Natural killer cell (primary cell): ENCODE measurements around the gene CDKAL1. TPM values are rescaled to one million over a fixed set of nuclear protein-coding genes. Genes with fewer than 3 reads are reported as not detected.

Experiments
- ATAC-seq, 3 donors: fragments of 150-1000 bp in 2 of 3; fragments of 200-7000 bp in 1 of 3; cut with Tn5 transposase; 1 replicate in 1 of 3; 2 replicates in 2 of 3; pipeline ENCODE4 v1.10.0; 2021; ENCODE audit warnings: mild to moderate bottlenecking in 2 of 3, moderate library complexity in 2 of 3
- DNase-seq, 2 donors: peaks; one replicate each; pipeline versions ENCODE4 v3.0.0 to v3.0.0-alpha.2; 2013 to 2021; ENCODE audit warnings: mixed read lengths in 1 of 2
- H3K27ac ChIP-seq: one replicate; pipeline ENCODE4 v1.5.1; 2013; ENCODE audit warnings: mild to moderate bottlenecking, low read length
- H3K27me3 ChIP-seq: one replicate; pipeline ENCODE4 v1.6.1; 2013; ENCODE audit warnings: low read length; ENCODE audit not compliant: control insufficient read depth, insufficient read depth
- H3K36me3 ChIP-seq: one replicate; pipeline ENCODE4 v1.6.1; 2013; ENCODE audit warnings: low read length; ENCODE audit not compliant: control insufficient read depth, insufficient read depth
- H3K4me1 ChIP-seq: one replicate; pipeline ENCODE4 v1.6.1; 2013; ENCODE audit warnings: low read length; ENCODE audit not compliant: control insufficient read depth, insufficient read depth
- H3K4me3 ChIP-seq: one replicate; pipeline ENCODE4 v1.5.1; 2013; ENCODE audit warnings: low read length
- H3K9me3 ChIP-seq: one replicate; pipeline ENCODE4 v1.6.1; 2013; ENCODE audit warnings: low read length; ENCODE audit not compliant: control insufficient read depth, insufficient read depth
- H3K27ac Mint-ChIP-seq, 2 donors: one replicate each; pipeline ENCODE4 v1.8.0; 2022; ENCODE audit warnings: mild to moderate bottlenecking in 2 of 2, mixed read lengths in 2 of 2, moderate library complexity in 1 of 2
- H3K27me3 Mint-ChIP-seq, 2 donors: one replicate each; pipeline ENCODE4 v1.8.0; 2022; ENCODE audit warnings: low read depth in 2 of 2, mixed read lengths in 2 of 2
- H3K36me3 Mint-ChIP-seq: one replicate; pipeline ENCODE4 v1.8.0; 2022; ENCODE audit warnings: mixed read lengths
- H3K4me1 Mint-ChIP-seq, 2 donors: one replicate each; pipeline ENCODE4 v1.8.0; 2022; ENCODE audit warnings: mixed read lengths in 2 of 2
- H3K4me3 Mint-ChIP-seq: one replicate; pipeline ENCODE4 v1.8.0; 2022; ENCODE audit warnings: mild to moderate bottlenecking, moderate library complexity, mixed read lengths
- H3K9me3 Mint-ChIP-seq, 2 donors: one replicate each; pipeline ENCODE4 v1.8.0; 2022; ENCODE audit warnings: mixed read lengths in 2 of 2
- CTCF ChIP-seq: fragments of 200-600 bp; IDR thresholded peaks from one replicate; pipeline ENCODE4 v1.8.0; 2022; ENCODE audit warnings: antibody characterized with exemption
- WGBS: methylation state at CpG from one replicate; pipeline ENCODE4 v1.1.7; 2013; ENCODE audit warnings: missing lambda C conversion rate; ENCODE audit not compliant: insufficient coverage; 5-methylcytosine and 5-hydroxymethylcytosine counted together
- intact Hi-C: fragments of 100-400 bp; cut with micrococcal nuclease; formaldehyde crosslinking; loops from one replicate; pipeline ENCODE4 v1.14.2; 2022
- total RNA-seq, 4 donors: library from RNA; stranded (reverse); fragments of 120-200 nt in 1 of 4; gene quantifications; one replicate each; pipeline versions ENCODE4 v1.2.3 to v1.2.4, GENCODE V29; 2013 to 2022

The CDKAL1 gene
- total RNA-seq, 3 donors from 2014 or later (not counting 1 experiment from before 2014, with no cell fraction given) = 26.0 to 32.8 (median 28.9) TPM

GRCh38 chr6:20778912-20779311 lies 244.7 kb downstream of the CDKAL1 start:
- intact Hi-C loops = no loop called here
- WGBS = 94% methylated on average over 4 of the region's 6 CpGs
- peaks cover 6% of the 10 kb centered on the region for H3K36me3 ChIP-seq
- no peaks in the 10 kb centered on the region for H3K27me3 ChIP-seq
- DNase-seq (no peak), ATAC-seq (no peak)
- H3K27ac ChIP-seq = no peak overlapping the region
- no peak overlapping the region for H3K4me3 Mint-ChIP-seq
- TF ChIP-seq CTCF = no peak
- no peaks in the 10 kb centered on the region for H3K4me1 ChIP-seq
- H3K9me3 ChIP-seq = no peaks in the 10 kb centered on the region
- H3K36me3 Mint-ChIP-seq = peaks cover 5% of the 10 kb centered on the region
- no peaks in the 10 kb centered on the region for H3K4me1 Mint-ChIP-seq
- no peaks in the 10 kb centered on the region for H3K9me3 Mint-ChIP-seq
- H3K27ac Mint-ChIP-seq = no peak overlapping the region
- no peak overlapping the region for H3K4me3 ChIP-seq
- no peaks in the 10 kb centered on the region for H3K27me3 Mint-ChIP-seq

- Mint-ChIP-seq H3K27ac (no peak overlapping the region), H3K4me3 (no peak overlapping the region), H3K36me3 (no peaks in the 10 kb centered on the region), H3K27me3 (no peaks in the 10 kb centered on the region), H3K4me1 (no peaks in the 10 kb centered on the region), H3K9me3 (no peaks in the 10 kb centered on the region)
- ATAC-seq (no peak), DNase-seq (no peak)
- no peak overlapping the region for H3K27ac ChIP-seq
- H3K4me3 ChIP-seq = no peak overlapping the region
- H3K9me3 ChIP-seq = no peaks in the 10 kb centered on the region
- H3K4me1 ChIP-seq = no peaks in the 10 kb centered on the region
- H3K36me3 ChIP-seq = no peaks in the 10 kb centered on the region
- intact Hi-C loops = no loop called here
- no peaks in the 10 kb centered on the region for H3K27me3 ChIP-seq
- WGBS = 100% methylated on average over 1 of the region's 3 CpGs
- TF ChIP-seq CTCF = no peak
These were observed 254.9 kb downstream of the CDKAL1 start for GRCh38 chr6:20789162-20789561.

- Mint-ChIP-seq H3K4me3 (no peak overlapping the region), H3K27me3 (no peaks in the 10 kb centered on the region), H3K27ac (no peak overlapping the region), H3K4me1 (no peaks in the 10 kb centered on the region), H3K36me3 (no peaks in the 10 kb centered on the region), H3K9me3 (no peaks in the 10 kb centered on the region)
- no peaks in the 10 kb centered on the region for H3K9me3 ChIP-seq
- no peak for DNase-seq
- H3K36me3 ChIP-seq = no peaks in the 10 kb centered on the region
- no peak for ATAC-seq
- TF ChIP-seq CTCF = no peak
- intact Hi-C loops = no loop called here
- no peaks in the 10 kb centered on the region for H3K27me3 ChIP-seq
- H3K27ac ChIP-seq = no peak overlapping the region
- 83% methylated on average over 9 of the region's 9 CpGs for WGBS
- H3K4me3 ChIP-seq = no peak overlapping the region
- no peaks in the 10 kb centered on the region for H3K4me1 ChIP-seq
These were observed 256.0 kb downstream of the CDKAL1 start for GRCh38 chr6:20790032-20790791.

GRCh38 chr6:20791074-20791473 lies 256.8 kb downstream of the CDKAL1 start:
- Mint-ChIP-seq H3K4me1 (no peaks in the 10 kb centered on the region), H3K36me3 (no peaks in the 10 kb centered on the region), H3K9me3 (no peaks in the 10 kb centered on the region), H3K27ac (no peak overlapping the region), H3K4me3 (no peak overlapping the region), H3K27me3 (no peaks in the 10 kb centered on the region)
- DNase-seq = no peak
- Histone ChIP-seq H3K36me3 (no peaks in the 10 kb centered on the region), H3K4me3 (no peak overlapping the region), H3K27ac (no peak overlapping the region), H3K9me3 (no peaks in the 10 kb centered on the region), H3K27me3 (no peaks in the 10 kb centered on the region), H3K4me1 (no peaks in the 10 kb centered on the region)
- no peak for TF ChIP-seq CTCF
- intact Hi-C loops = no loop called here
- no peak for ATAC-seq
- WGBS = 96% methylated on average over 3 of the region's 4 CpGs
